Measurements from ENCODE around the gene SH3PXD2A.

- TF ChIP-seq CTCF (IDR thresholded peaks at IDR 0.05 in 2 of 3, conservative IDR thresholded peaks at IDR 0.05 in 1 of 3; ENCODE audit: control insufficient read depth in 2 of 3, extremely low read depth in 1 of 3, insufficient read depth in 1 of 3, low read depth in 3 of 3, low read length in 3 of 3) (no peak), SIN3A (IDR thresholded peaks at IDR 0.05; ENCODE audit: low read depth, low read length) (no peak), YY1 (IDR thresholded peaks at IDR 0.05; ENCODE audit: low read depth, low read length) (no peak), RELA (IDR thresholded peaks at IDR 0.05; ENCODE audit: borderline replicate concordance, partially characterized antibody) (no peak), SMARCA5 (IDR thresholded peaks at IDR 0.05) (no peak), TAF1 (IDR thresholded peaks at IDR 0.05; ENCODE audit: borderline replicate concordance, low read depth, low read length) (no peak), GATAD2B (conservative IDR thresholded peaks at IDR 0.05; ENCODE audit: low read depth) (no peak), NR2C2 (IDR thresholded peaks at IDR 0.05; ENCODE audit: borderline replicate concordance, control insufficient read depth, insufficient read length, low read depth) (no peak), MEF2A (IDR thresholded peaks at IDR 0.05; ENCODE audit: insufficient read depth, low read depth, low read length) (no peak), ZBTB4 (CRISPR knock-in tag; IDR thresholded peaks at IDR 0.05) (no peak), POLR2AphosphoS2 (IDR thresholded peaks at IDR 0.05; ENCODE audit: low read depth, low read length) (no peak)
Measured at GRCh38 chr10:103629581-103629980, 225.8 kb downstream of the SH3PXD2A start.

All from GM12878 (cell line).